ENCODE data around the gene COL4A2. TPM values are rescaled to one million over a fixed set of nuclear protein-coding genes. Genes with fewer than 3 reads are reported as not detected.

COL4A2 gene
- total RNA-seq, 1 donor from 2014 or later: 273 TPM

DNA sequence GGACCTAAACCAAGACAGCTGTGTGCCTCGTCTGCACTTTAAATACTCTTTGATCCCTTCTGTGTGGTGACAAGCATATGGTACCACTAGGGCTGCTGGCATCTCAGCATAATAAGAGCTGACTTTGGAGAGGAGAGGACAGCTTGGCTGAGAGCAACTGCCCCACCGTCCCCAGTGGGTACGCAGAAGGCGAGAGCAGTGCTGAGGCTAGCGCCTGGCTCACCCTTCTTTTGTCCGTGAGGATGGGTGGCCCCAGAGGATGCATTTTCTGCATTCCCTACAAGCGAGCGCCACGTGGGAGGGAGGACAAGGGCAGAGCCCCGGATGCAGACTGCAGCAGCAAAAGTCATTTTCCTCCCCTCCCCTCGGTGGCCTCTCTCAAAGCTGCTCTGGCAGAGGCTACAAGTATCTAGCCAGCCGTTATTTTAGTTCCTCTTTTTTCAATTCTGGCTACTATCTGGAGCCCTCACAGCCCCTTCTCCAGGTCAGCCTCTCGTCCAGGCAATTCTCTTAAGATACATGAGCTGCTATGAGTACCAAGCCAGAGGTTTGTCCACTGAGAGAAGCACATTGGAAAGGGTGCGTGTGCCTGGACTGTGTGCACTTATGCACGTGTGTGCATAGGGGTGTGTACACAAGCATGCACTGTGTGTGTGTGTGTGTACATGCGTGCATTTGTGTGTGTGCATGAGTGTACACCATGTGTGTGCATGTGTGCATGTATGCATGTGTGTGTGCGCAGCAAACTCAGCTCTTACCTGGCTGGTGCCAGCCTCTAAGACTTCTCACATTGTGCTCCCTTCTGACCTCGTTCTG lies 203.1 kb downstream of the COL4A2 start:
- Histone ChIP-seq H3K9me3 (no peaks in the 10 kb centered on the region), H3K4me1 (peaks cover 21% of the 10 kb centered on the region), H3K27ac (no peak overlapping the region), H3K36me3 (peaks cover 43% of the 10 kb centered on the region), H3K4me3 (no peak overlapping the region), H3K27me3 (no peaks in the 10 kb centered on the region)
- no peak for DNase-seq
- intact Hi-C loops (cut with DNase I): no loop called here
- TF ChIP-seq CTCF (IDR thresholded peaks at IDR 0.05): no peak
- ATAC-seq: no peak

DNA sequence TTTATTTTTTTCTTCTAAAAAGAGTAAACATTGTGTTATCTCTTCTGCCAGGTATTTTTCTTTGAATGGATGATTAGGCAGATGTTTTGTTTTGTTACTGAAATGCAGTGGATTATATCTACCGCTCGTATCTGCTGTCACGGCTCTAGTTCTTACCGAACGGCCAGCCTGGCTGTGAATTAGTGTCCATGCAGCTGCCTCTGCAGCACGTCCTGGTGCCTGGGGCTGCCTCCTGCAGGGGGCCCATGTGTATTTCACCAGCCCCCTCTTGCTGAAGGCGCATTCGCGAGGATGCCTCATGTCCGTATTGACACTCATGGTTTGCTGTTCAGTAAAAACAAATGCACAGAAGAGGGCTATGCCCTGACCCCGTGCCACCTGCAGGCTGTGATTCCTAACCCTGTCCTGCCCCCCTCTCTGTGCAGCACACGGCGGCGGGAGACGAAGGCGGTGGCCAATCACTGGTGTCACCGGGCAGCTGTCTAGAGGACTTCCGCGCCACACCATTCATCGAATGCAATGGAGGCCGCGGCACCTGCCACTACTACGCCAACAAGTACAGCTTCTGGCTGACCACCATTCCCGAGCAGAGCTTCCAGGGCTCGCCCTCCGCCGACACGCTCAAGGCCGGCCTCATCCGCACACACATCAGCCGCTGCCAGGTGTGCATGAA lies 204.6 kb downstream of the COL4A2 start:
- DNase-seq (no peak), ATAC-seq (no peak)
- Histone ChIP-seq H3K27ac (no peak overlapping the region), H3K27me3 (no peaks in the 10 kb centered on the region), H3K9me3 (no peaks in the 10 kb centered on the region), H3K4me1 (peaks cover 16% of the 10 kb centered on the region), H3K4me3 (no peak overlapping the region), H3K36me3 (peaks cover 39% of the 10 kb centered on the region)
- TF ChIP-seq CTCF (IDR thresholded peaks at IDR 0.05): no peak
- intact Hi-C loops (cut with DNase I): no loop called here

GRCh38 chr13:110512198-110512740 lies 205.2 kb downstream of the COL4A2 start:
- ATAC-seq (no peak), DNase-seq (no peak)
- Histone ChIP-seq H3K4me1 (peaks cover 11% of the 10 kb centered on the region), H3K4me3 (no peak overlapping the region), H3K27ac (no peak overlapping the region), H3K9me3 (no peaks in the 10 kb centered on the region), H3K27me3 (no peaks in the 10 kb centered on the region), H3K36me3 (peaks cover 37% of the 10 kb centered on the region)
- no peak for TF ChIP-seq CTCF (IDR thresholded peaks at IDR 0.05)
- intact Hi-C loops (cut with DNase I): no loop called here

DNA sequence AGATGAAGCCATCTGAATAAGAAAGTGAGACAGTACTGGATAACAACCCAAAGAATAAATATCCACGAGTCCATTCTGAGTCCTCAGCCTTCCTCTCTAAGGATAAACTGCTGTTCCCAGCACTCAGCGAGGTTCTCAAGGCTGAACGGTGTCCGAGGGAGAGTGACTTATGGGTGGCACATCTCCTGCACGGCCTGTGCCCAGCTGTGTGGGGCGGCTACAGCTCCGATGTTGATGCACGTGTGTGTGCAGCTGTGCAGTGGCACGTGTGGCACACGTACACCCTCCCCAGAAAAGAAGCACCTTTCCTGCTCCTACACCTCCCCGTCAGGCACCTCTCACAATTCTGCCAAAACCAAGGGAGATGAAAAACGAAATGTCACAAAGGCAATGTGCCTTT lies 209.4 kb downstream of the COL4A2 start:
- H3K27me3 ChIP-seq: no peaks in the 10 kb centered on the region
- no peak overlapping the region for H3K4me3 ChIP-seq
- no peak for TF ChIP-seq CTCF (IDR thresholded peaks at IDR 0.05)
- intact Hi-C loops (cut with DNase I): no loop called here
- H3K27ac ChIP-seq: no peak overlapping the region
- H3K9me3 ChIP-seq: no peaks in the 10 kb centered on the region
- peaks cover 26% of the 10 kb centered on the region for H3K4me1 ChIP-seq
- DNase-seq (no peak), ATAC-seq (no peak)
- peaks cover 13% of the 10 kb centered on the region for H3K36me3 ChIP-seq

DNA sequence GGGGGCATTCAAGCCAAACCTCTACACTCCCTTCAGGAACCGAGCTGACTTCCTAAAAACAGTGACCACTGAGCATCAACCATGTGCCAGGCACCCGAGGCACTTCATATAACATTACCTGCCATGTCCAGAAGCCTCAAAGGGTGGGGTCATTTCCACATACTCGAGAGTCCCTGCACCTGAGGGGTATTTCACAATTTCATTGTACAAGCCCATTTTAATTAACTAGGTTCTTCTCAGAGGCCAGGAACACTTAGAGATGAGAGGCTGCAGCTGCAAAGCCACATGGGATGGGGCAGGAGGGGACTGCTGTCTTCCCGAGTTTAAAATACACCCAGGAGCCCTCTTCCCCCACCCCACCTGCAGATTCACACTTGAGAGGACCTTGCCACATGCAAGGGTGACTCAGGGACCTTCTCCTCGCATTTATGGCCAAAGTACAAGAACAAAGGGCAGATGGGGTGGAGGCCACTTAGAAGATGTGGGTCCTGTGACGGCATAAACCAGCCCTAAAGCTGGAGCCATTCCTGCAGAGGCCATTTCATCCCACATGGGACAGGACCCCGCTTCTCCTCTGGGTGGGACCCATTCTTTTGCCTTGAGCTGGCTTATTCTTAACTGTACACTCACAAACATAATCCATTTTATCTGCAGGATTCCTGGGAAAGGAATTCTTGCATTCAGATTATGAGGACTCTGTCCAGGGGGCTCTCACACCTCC lies 210.6 kb downstream of the COL4A2 start:
- Histone ChIP-seq H3K27ac (no peak overlapping the region), H3K27me3 (no peaks in the 10 kb centered on the region), H3K4me1 (peaks cover 26% of the 10 kb centered on the region), H3K9me3 (no peaks in the 10 kb centered on the region), H3K36me3 (peaks cover 4% of the 10 kb centered on the region), H3K4me3 (no peak overlapping the region)
- TF ChIP-seq CTCF (IDR thresholded peaks at IDR 0.05): no peak
- ATAC-seq (peak; percentile 24), DNase-seq (no peak)
- intact Hi-C loops (cut with DNase I): no loop called here
